B cell (primary cell): ENCODE measurements around the gene AHNAK. TPM values are rescaled to one million over a fixed set of nuclear protein-coding genes. Genes with fewer than 3 reads are reported as not detected.
"Not testable (repeated sequence)": the region's sequence is repeated elsewhere in the genome, so short reads cannot be mapped to it uniquely, and the experiment has no call there.

Source experiments
- ATAC-seq: fragments of 200-7000 bp; cut with Tn5 transposase; one replicate; pipeline ENCODE4 v1.10.0; 2021; ENCODE audit warnings: low read depth, mild to moderate bottlenecking, moderate number of reproducible peaks, moderate library complexity
- CTCF ChIA-PET: fragments of 350-600 bp; sonication (Branson Sonifier 250); formaldehyde crosslinking; loops from one replicate; lab custom pipeline; 2021; ENCODE audit warnings: antibody characterized with exemption, inconsistent platforms; lab: Charles Lee
- POLR2A ChIA-PET: fragments of 350-600 bp; sonication (Branson Sonifier 250); formaldehyde crosslinking; loops from one replicate; lab custom pipeline; 2021; ENCODE audit warnings: antibody characterized with exemption; lab: Charles Lee
- DNase-seq: peaks from one replicate; pipeline ENCODE4 v3.0.0; 2013
- H2AFZ ChIP-seq: 2 replicates; pipeline ENCODE4 v1.6.1; 2012; ENCODE audit warnings: mild to moderate bottlenecking, low read depth, low read length; ENCODE audit not compliant: insufficient read depth, poor library complexity, severe bottlenecking
- H3K27ac ChIP-seq, 2 donors: 1 replicate in 1 of 2; 2 replicates in 1 of 2; pipeline ENCODE4 v1.5.1; 2012 to 2013; ENCODE audit warnings: low read length in 2 of 2, mild to moderate bottlenecking in 2 of 2, moderate library complexity in 1 of 2
- H3K27me3 ChIP-seq, 4 experiments: fragments of 200-600 bp in 1 of 4; sonication (generic) in 1 of 4; replicated peaks in 1 of 4; 1 replicate in 2 of 4; 2 replicates in 2 of 4; pipeline versions ENCODE4 v1.6.1 to v1.7.0; 2013 to 2016; ENCODE audit warnings: low read length in 3 of 4, mild to moderate bottlenecking in 2 of 4, mixed read lengths in 1 of 4, moderate library complexity in 1 of 4; ENCODE audit not compliant: insufficient read depth in 4 of 4, control insufficient read depth in 3 of 4; ENCODE audit errors: control extremely low read depth in 1 of 4
- H3K36me3 ChIP-seq, 2 experiments: replicated peaks in 1 of 2; 1 replicate in 1 of 2; 2 replicates in 1 of 2; pipeline versions ENCODE4 v1.6.1 to v1.7.1; 2013; ENCODE audit warnings: low read length in 1 of 2; ENCODE audit not compliant: insufficient read depth in 2 of 2, control insufficient read depth in 1 of 2; ENCODE audit errors: control extremely low read depth in 1 of 2, extremely low read depth in 1 of 2
- H3K4me1 ChIP-seq, 2 donors: fragments of 200-600 bp in 1 of 2; sonication (generic) in 1 of 2; 1 replicate in 1 of 2; 2 replicates in 1 of 2; pipeline versions ENCODE4 v1.5.1 to v1.6.1; 2013 to 2017; ENCODE audit warnings: low read length in 2 of 2; ENCODE audit not compliant: control insufficient read depth in 2 of 2, insufficient read depth in 2 of 2
- H3K4me2 ChIP-seq: replicated peaks from 2 replicates; pipeline ENCODE3; 2012; ENCODE audit warnings: mild to moderate bottlenecking, low read depth, low read length; ENCODE audit not compliant: poor library complexity, severe bottlenecking
- H3K4me3 ChIP-seq, 5 experiments: fragments of 200-600 bp in 1 of 5; sonication (generic) in 1 of 5; 1 replicate in 3 of 5; 2 replicates in 2 of 5; pipeline versions ENCODE4 v1.5.1 to v1.7.0; 2011 to 2016; ENCODE audit warnings: low read length in 4 of 5, mild to moderate bottlenecking in 4 of 5, low read depth in 2 of 5, control low read depth in 1 of 5, moderate library complexity in 1 of 5; ENCODE audit not compliant: insufficient read depth in 1 of 5; ENCODE audit errors: control extremely low read depth in 1 of 5, extremely low read depth in 1 of 5
- H3K79me2 ChIP-seq: fragments of 200-600 bp; sonication (generic); one replicate; pipeline ENCODE4 v1.6.0; 2016; ENCODE audit warnings: low read length; ENCODE audit not compliant: control insufficient read depth, insufficient read depth
- H3K9ac ChIP-seq: fragments of 200-600 bp; sonication (generic); 2 replicates; pipeline ENCODE4 v1.6.1; 2017; ENCODE audit warnings: mild to moderate bottlenecking, low read length, moderate library complexity
- H3K9me3 ChIP-seq, 3 donors: one replicate each; pipeline versions ENCODE4 v1.6.1 to v1.7.1; 2013; ENCODE audit warnings: low read length in 2 of 3; ENCODE audit not compliant: control insufficient read depth in 2 of 3, insufficient read depth in 1 of 3; ENCODE audit errors: control extremely low read depth in 1 of 3
- H4K20me1 ChIP-seq: 2 replicates; pipeline ENCODE4 v1.6.0; 2012; ENCODE audit warnings: mild to moderate bottlenecking, low read length; ENCODE audit not compliant: insufficient read depth, control insufficient read depth, poor library complexity, severe bottlenecking
- H3K27ac Mint-ChIP-seq: one replicate; pipeline ENCODE4 v1.8.0; 2021; ENCODE audit warnings: mixed read lengths
- H3K27me3 Mint-ChIP-seq: one replicate; pipeline ENCODE4 v1.8.0; 2021; ENCODE audit warnings: mixed read lengths
- H3K4me1 Mint-ChIP-seq: one replicate; pipeline ENCODE4 v1.8.0; 2021; ENCODE audit warnings: mixed read lengths
- H3K4me3 Mint-ChIP-seq: one replicate; pipeline ENCODE4 v1.8.0; 2021; ENCODE audit warnings: mixed read lengths
- H3K9me3 Mint-ChIP-seq: one replicate; pipeline ENCODE4 v1.8.0; 2022; ENCODE audit warnings: mixed read lengths; ENCODE audit not compliant: insufficient read depth
- EZH2 ChIP-seq: IDR thresholded peaks from 2 replicates; pipeline ENCODE4 v1.6.1; 2012; ENCODE audit warnings: borderline replicate concordance, low read depth, mild to moderate bottlenecking, moderate library complexity, low read length; ENCODE audit not compliant: insufficient read depth, poor library complexity, severe bottlenecking
- WGBS: methylation state at CpG from one replicate; pipeline ENCODE4 v1.1.5; 2013; ENCODE audit warnings: missing lambda C conversion rate; ENCODE audit not compliant: insufficient coverage; 5-methylcytosine and 5-hydroxymethylcytosine counted together
- intact Hi-C: fragments of 100-400 bp; cut with micrococcal nuclease; formaldehyde crosslinking; loops from one replicate; pipeline ENCODE4 v1.10.0; 2022
- polyA plus RNA-seq: library from polyadenylated mRNA; depleted of rRNA; stranded (reverse); fragments of >200 nt; gene quantifications from 2 replicates; pipeline ENCODE4 v1.2.3, GENCODE V29; 2012
- total RNA-seq, 2 donors: library from RNA; stranded (reverse); fragments of 120-200 nt in 1 of 2; gene quantifications; 1 replicate in 1 of 2; 2 replicates in 1 of 2; pipeline versions ENCODE4 v1.2.3 to v1.2.4, GENCODE V29; 2013 to 2022
- TF ChIP-seq, protein P1 (sequence below): fragments of 200-600 bp; IDR thresholded peaks from one replicate; pipeline ENCODE4 v1.8.0; 2022; ENCODE audit warnings: antibody characterized with exemption, mild to moderate bottlenecking

The AHNAK gene
- total and polyA plus RNA-seq, 2 donors (not counting 1 experiment from before 2014, with no cell fraction given), result 63.7 to 229 TPM

DNA sequence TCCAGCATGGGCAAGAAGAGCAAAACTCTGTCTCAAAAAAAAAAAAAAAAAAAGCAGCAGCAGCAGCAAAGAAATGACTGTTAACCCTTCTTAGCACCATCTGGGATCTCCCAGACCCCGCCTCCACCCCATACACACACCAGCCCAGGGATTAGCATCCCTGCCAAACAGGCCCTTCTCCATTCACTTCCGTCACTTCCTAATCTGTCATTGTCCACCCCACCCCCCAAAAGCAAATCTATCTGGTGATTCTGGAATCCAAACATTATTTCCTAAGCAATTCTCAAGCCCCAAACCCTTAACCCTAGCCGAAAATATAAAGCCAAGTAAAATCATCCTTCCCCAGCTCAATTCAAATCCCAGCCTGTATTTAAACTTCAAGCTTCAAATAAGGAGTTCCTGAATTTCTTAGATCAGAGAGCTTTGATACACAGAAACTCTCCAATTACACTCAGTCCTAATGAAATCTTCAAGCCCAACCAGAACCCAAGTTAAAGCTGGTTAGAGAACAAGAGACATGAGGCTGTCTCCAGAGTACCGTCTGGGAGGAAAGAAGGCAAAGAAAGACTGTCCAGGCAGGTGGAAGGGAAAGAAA, 6.0 kb upstream of the AHNAK start:
- H3K4me3 Mint-ChIP-seq, result peak overlapping the region; percentile 82
- ATAC-seq, result no peak
- no peaks in the 10 kb centered on the region for H4K20me1 ChIP-seq
- H3K4me3 ChIP-seq, result peak overlapping the region in 1 of 5 experiments; percentile 48
- POLR2A ChIA-PET, result interaction anchor here (0.6 to 9.3 kb wide), 12 partner anchors 8 to 288 kb away, joined by 3 to 119 read pairs (median 6); partner anchors contain the start of genes EEF1G, INTS5, TUT1 and WDR74
- no peak for TF ChIP-seq EZH2
- TF ChIP-seq, protein P1, sequence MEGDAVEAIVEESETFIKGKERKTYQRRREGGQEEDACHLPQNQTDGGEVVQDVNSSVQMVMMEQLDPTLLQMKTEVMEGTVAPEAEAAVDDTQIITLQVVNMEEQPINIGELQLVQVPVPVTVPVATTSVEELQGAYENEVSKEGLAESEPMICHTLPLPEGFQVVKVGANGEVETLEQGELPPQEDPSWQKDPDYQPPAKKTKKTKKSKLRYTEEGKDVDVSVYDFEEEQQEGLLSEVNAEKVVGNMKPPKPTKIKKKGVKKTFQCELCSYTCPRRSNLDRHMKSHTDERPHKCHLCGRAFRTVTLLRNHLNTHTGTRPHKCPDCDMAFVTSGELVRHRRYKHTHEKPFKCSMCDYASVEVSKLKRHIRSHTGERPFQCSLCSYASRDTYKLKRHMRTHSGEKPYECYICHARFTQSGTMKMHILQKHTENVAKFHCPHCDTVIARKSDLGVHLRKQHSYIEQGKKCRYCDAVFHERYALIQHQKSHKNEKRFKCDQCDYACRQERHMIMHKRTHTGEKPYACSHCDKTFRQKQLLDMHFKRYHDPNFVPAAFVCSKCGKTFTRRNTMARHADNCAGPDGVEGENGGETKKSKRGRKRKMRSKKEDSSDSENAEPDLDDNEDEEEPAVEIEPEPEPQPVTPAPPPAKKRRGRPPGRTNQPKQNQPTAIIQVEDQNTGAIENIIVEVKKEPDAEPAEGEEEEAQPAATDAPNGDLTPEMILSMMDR, result no peak
- WGBS, result 67% methylated on average over 4 of the region's 4 CpGs
- CTCF ChIA-PET, result interaction anchor here (0.6 to 13.2 kb wide), 15 partner anchors 7 to 595 kb away, joined by 3 to 376 read pairs (median 4); partner anchors contain the start of genes EEF1G, SLC3A2 and TUT1
- H3K27me3 ChIP-seq, result no peaks in the 10 kb centered on the region
- peaks cover 75 to 80% of the 10 kb centered on the region in 2 donors for H3K4me1 ChIP-seq
- peak overlapping the region; percentile 74 for H3K4me2 ChIP-seq
- no peaks in the 10 kb centered on the region for H3K9me3 Mint-ChIP-seq
- peaks cover 82% of the 10 kb centered on the region for H3K4me1 Mint-ChIP-seq
- H3K9ac ChIP-seq, result peak overlapping the region; percentile 54
- H3K9me3 ChIP-seq, result no peaks in the 10 kb centered on the region
- H3K27me3 Mint-ChIP-seq, result no peaks in the 10 kb centered on the region
- no peak for DNase-seq
- H3K36me3 ChIP-seq, result no peaks in the 10 kb centered on the region
- intact Hi-C loops, result no loop called here
- H3K79me2 ChIP-seq, result peaks cover 20% of the 10 kb centered on the region
- peak overlapping the region; percentile 20 for H2AFZ ChIP-seq
- peak overlapping the region; percentile 98 to 99 for H3K27ac ChIP-seq
- peak overlapping the region; percentile 96 for H3K27ac Mint-ChIP-seq

DNA sequence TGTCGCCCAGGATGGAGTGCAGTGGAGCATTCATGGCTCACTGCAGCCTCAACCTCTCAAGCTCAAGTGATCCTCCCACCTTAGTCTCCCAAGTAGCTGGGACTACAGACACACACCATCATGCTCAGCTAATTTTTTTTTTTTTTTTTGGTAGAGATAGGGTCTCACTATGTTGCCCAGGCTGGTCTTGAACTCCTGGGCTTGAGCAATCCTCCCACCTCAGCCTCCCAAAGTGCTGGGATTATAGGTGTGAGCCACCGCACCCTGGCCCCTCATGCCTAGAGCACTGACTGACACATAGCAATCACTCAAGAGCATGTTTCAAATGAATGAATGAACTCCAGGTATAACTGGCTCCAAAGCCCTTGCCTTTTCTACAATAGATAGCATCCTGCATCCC, 3.9 kb upstream of the AHNAK start:
- H3K4me3 ChIP-seq, H3K9me3 Mint-ChIP-seq, H3K27me3 ChIP-seq, H3K4me3 Mint-ChIP-seq, H2AFZ ChIP-seq, H3K9ac ChIP-seq, H3K9me3 ChIP-seq, H3K36me3 ChIP-seq, H3K27me3 Mint-ChIP-seq, H4K20me1 ChIP-seq, ATAC-seq, intact Hi-C loops, DNase-seq, H3K4me2 ChIP-seq: not testable (repeated sequence)
- POLR2A ChIA-PET, result interaction anchor here (0.7 to 3.4 kb wide), 2 partner anchors 41 to 409 kb away, joined by 3 to 12 read pairs; partner anchors contain the start of gene TUT1
- Mint-ChIP-seq H3K27ac (peak overlapping the region; percentile 96), H3K4me1 (peaks cover 71% of the 10 kb centered on the region)
- H3K27ac ChIP-seq, result peak overlapping the region in 1 of 2 donors; percentile 98
- CTCF ChIA-PET, result interaction anchor here (0.6 to 13.2 kb wide), 7 partner anchors 10 to 654 kb away, joined by 3 to 376 read pairs (median 5); no protein-coding TSS in a partner anchor
- H3K79me2 ChIP-seq, result peaks cover 39% of the 10 kb centered on the region
- H3K4me1 ChIP-seq, result peaks cover 62 to 68% of the 10 kb centered on the region in 2 donors
- WGBS, result 100% methylated on average over 1 of the region's 2 CpGs
